A549 (cell line): ENCODE measurements around the gene AIP.
"Not testable (repeated sequence)": the region's sequence is repeated elsewhere in the genome, so short reads cannot be mapped to it uniquely, and the experiment has no call there.

Experiments
- CTCF ChIP-seq: fragments of >200 bp; sonication (Bioruptor Twin); formaldehyde crosslinking; IDR thresholded peaks from 3 replicates; pipeline ENCODE4 v1.5.1; 2016
- HOXB13 ChIP-seq: fragments of 250-450 bp; sonication (Bioruptor Pico); IDR thresholded peaks from 2 replicates; pipeline ENCODE4 v1.5.0; 2020; ENCODE audit warnings: low read depth, mild to moderate bottlenecking, moderate library complexity

- TF ChIP-seq HOXB13 (CRISPR knock-in tag); CTCF: not testable (repeated sequence)
Observed at GRCh38 chr11:67485873-67486361, 3.1 kb downstream of the AIP start.
